Loucy (cell line): ENCODE measurements around the gene PEMT.

Source experiments
- CTCF ChIP-seq: fragments of 200-600 bp; sonication (generic); conservative IDR thresholded peaks from 2 replicates; pipeline ENCODE4 v1.5.1; 2014; ENCODE audit warnings: mild to moderate bottlenecking, antibody characterized with exemption, low read length
- EZH2phosphoT487 ChIP-seq: fragments of 200-600 bp; IDR thresholded peaks from 2 replicates; pipeline ENCODE4 v1.6.1; 2018; ENCODE audit warnings: antibody characterized with exemption, mild to moderate bottlenecking, moderate library complexity, borderline replicate concordance

- TF ChIP-seq CTCF = no peak
- TF ChIP-seq EZH2phosphoT487 = no peak
Observed at GRCh38 chr17:17552351-17553216, 38.9 kb downstream of the PEMT start.
